Left renal pelvis (tissue), 4 donors: ENCODE results near the gene LCNL1. TPM values are rescaled to one million over a fixed set of nuclear protein-coding genes. Genes with fewer than 3 reads are reported as not detected.

Source experiments
- DNase-seq, 4 donors: peaks; one replicate each; pipeline ENCODE4 v3.0.0-alpha.2; 2013; ENCODE audit warnings: low read depth in 4 of 4, low spot score in 3 of 4
- polyA plus RNA-seq, 4 donors: library from polyadenylated mRNA; unstranded; fragments of 120-200 nt; gene quantifications; one replicate each; pipeline ENCODE4 v1.2.1, GENCODE V29; 2013; ENCODE audit not compliant: insufficient read length in 4 of 4

Gene LCNL1
- polyA plus RNA-seq, 4 donors: 0.11 to 0.45 (median 0.13) TPM; not detected in 1

DNA sequence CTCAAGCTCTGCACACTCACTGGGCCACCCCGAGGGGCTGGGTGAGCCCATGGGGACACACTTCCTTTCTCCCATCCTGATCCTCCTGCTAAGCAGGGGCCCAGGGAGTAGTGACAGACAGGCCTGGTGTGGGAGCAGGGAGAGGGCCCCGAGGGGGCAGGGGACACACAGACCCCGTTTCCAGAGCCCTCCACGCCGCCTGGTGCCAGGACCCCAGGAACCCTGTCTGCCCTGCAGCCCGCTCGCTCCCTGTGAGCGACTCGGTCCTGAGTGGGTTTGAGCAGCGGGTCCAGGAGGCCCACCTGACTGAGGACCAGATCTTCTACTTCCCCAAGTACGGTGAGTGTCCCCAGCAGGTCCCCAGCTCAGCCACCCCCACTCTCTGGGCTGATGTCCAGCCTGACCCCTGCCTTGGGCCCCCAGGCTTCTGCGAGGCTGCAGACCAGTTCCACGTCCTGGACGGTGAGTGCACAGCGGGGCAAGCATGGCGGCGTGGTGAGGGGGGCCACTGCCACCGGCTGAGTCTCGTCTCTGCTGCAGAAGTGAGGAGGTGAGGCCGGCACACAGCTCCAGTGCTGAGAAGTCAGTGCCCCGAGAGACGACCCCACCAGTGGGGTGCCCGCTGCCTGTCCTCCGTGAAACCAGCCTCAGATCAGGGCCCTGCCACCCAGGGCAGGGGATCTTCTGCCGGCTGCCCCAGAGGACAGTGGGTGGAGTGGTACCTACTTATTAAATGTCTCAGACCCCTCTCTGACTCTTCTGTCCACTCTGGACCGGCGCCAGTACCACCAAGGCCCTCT, 36.4 kb upstream of the LCNL1 start:
- no peak for DNase-seq

DNA sequence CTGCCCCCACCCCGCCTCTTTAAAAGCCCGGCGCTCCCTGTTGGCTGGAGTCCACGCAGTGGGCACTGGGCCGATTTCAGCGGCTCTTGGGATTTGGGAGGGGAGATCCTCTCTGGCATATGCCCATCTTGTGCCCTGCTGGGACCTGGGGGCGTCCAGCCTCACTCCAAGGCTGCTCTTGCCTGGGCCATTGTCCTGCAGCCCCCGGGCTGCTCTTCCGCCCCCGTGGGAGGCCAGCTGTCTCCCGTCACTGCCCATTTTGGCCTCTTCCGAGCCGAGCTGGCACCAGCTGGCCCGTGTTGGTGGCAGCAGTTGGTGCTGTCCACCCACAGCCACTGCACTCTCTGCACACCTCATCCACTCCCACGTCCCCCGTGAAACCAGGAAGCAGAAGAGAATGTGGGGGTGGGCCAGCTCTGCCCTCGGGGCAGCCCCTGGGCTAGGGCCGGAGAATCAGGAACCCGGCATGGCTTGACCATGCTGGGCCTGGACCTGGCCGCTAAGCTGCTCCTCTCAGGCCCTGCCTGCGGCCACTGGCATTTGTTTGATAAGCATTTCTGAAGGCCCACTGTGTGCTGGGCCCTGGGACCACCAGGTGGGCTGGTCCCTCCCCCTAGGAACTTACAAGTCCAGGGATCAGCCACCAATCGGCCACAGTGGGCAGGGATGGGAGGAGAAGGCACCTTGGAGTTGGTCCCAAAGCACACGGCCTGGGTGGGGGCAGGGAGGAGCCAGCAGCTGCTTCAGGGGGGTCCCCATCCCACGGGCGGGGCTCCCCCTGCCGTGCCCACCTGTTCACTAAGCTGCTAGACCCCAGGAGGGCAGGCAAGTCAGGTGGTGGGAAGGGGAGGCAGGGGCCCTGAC, 35.5 kb upstream of the LCNL1 start:
- DNase-seq: no peak

DNA sequence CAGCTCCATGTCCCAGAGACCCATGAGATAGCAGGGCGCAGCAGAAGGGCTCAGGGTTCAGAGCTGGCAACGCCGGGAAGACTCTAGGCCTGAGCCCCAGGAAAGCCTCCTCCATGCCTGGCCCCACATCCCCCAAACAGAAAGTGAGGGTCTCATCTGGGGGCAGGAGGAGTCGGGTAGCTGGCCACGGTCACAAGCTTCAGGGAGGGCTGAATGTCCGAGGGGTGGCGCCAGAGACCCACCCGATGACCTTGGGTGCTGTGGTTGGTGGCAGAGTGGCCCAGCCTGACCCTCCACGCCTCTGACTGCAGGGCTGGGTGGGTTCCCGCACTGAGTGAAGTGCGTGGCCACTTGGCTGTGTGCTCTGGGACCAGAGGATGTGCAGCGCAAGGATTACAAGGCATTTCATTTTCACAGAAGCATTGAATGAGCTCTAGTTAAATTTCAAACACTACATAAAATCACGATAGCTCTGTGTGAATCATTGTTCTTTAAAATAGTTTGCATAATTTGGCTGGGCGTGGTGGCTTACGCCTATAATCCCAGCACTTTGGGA, 34.8 kb upstream of the LCNL1 start:
- DNase-seq: no peak

DNA sequence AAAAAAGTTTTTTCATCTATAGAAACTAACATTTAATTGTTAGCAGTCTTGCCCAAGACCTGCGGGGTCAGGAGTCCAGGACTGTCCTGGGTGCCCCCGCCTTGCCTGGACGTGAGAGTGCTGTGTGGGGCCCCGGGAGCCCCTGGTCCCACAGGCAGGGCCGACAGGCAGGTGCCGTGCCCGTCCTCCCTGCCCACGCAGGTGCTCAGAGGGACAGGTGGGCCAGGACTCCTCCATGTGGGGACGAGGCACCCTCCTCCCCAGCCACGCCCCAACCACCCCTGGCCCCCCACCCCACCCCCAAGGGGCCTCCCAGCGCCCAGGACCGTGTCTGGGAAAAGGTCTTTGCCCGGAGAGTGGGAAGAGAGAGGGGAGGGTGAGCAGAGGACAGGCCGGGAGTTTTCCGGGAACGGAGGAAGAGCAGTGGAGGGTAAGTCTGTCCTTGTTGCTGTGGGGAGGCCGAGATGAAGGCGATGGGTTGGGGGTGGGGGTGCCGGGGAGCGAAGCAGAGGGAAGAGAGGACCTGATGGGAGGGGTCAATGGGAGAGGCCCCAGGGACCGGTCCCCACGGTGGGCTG, 33.5 kb upstream of the LCNL1 start:
- no peak for DNase-seq

DNA sequence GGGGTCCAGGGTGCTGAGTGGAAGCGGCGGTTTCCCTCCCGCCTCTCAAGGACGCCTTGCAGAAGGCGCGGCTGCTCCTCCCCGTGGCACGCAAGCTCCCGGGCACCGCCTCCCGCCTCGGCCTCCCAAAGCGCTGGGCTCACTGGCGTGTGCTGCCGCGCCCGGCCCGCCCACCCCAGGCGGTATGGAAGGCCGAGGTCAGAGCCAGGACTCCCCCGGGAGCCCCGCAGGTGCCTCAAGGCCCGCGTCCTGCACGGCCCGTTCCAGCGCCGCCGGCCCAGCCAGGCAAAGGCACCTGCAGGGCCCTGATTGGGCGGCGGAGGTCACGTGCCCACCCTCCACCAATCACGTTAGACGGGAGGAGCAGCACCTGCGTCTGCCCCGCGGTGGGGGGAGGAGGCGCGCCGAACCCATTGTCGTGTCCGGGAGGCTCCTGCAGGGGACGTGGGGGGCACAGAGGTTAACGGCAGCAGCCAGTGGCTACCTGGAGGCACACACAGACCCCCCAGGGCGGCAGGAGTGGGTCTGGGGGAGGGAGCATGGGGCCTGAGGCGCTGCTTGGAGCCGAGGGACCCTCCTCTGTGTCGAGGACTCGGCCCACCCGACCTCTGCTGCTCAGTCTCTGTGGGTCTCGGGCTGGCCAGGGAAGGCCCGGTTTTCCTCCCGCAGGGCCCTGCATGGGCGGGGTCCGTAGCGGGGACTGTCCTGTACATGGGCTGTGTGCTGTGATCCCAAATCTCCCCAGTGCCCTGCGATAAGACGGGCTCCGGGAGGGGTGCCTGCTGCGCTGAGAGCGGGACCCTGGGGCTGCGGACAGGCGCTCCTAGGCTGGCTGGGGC, 32.8 kb upstream of the LCNL1 start:
- peak; percentile 75 to 90 (median 83) for DNase-seq

DNA sequence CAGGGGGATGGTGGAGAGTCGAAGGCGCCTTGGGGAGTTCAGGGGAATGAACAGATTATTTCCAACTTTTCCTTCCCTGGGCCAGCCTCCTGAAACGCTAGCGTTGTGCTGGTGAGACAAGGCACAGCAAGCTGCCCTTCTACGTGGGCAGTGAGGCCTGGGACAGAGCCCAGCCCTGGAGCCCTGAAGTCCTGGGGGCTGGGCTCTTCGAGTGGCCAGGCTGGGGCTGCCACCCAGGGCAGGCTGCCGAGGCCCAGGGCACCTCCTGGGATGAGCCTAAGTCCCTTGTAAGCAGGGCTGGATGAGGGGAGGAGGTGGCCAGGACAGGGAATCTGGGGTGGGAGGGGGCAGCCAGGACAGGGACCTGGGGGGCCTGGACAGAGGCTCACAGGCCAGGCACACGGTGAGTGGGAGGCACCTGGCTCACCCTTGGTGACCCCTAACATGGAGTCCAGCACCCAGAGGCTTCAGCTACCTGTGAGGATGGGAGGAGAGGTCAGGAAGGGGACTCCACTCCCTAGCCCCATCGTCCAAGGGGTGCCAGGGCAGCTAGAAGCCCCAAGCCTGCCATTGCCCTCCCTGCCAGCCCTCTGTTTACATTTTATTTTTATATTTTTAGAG, 32.0 kb upstream of the LCNL1 start:
- DNase-seq: no peak

DNA sequence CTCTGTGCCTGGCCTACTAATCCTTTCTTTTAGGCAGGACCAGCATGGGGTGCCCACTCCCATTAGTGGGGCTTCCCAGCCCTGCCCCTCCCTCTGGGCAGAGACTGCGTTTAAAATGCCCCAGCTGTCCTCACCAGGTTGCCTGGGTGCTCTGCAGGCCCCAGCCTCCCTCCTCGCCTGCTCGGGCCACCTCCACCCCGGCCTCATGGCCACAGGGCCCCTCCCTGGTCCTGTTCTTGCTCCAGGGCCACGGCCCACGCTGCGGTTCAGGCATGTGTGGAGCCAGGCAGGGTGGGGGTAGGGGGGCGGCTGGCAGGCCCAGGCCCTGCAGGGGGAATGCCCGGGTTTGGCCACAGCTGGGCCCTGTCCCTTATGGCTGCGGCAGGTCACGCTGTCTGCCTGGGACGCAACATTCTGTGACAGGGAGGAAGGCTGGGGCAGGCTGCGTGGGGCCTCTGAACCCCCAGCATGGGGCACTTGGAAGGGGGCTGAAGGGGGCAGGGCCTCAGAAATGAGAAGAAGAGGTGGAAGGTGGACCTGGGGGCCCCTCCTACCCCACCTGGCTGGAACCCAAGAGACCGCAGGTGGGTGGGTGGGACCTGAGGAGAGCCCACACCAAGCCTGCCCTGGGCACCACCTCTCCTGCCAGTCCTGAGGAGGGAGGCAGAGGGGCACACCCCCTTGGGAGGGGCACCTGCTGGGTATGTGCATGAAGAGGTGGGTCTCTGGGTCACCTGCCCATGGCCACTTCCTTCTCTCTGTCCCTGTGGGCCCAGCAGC, 31.1 kb upstream of the LCNL1 start, which contains the start of gene LCN12:
TSS of gene LCN12 (plus strand) at position 733 of the 780 bp plus-strand sequence. CDS start 55 bp downstream, outside the sequence.
- no peak for DNase-seq

DNA sequence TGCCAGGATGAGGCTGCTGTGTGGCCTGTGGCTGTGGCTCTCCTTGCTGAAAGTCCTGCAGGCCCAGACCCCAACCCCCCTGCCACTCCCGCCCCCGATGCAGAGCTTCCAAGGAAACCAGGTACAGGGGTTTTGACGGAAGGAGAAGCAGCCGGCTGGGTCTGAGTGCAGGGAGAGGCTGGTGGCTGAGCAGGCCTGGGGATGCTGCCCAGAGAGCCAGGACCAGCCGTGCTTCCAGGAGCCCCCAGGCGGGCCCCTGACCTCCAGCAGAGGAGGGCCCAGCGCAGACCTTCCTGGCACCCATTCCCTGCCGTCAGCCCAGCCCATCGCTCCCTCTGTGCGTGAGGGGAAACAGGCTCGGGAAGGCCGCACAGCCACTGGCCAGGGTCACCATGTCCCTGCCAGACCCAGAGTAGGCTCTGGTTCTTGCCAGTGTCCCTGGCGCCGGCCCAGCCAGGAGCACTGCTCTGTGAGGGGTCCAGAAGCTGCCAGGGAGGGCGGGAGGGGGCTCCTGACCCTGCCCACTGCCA, 30.4 kb upstream of the LCNL1 start:
- no peak for DNase-seq

DNA sequence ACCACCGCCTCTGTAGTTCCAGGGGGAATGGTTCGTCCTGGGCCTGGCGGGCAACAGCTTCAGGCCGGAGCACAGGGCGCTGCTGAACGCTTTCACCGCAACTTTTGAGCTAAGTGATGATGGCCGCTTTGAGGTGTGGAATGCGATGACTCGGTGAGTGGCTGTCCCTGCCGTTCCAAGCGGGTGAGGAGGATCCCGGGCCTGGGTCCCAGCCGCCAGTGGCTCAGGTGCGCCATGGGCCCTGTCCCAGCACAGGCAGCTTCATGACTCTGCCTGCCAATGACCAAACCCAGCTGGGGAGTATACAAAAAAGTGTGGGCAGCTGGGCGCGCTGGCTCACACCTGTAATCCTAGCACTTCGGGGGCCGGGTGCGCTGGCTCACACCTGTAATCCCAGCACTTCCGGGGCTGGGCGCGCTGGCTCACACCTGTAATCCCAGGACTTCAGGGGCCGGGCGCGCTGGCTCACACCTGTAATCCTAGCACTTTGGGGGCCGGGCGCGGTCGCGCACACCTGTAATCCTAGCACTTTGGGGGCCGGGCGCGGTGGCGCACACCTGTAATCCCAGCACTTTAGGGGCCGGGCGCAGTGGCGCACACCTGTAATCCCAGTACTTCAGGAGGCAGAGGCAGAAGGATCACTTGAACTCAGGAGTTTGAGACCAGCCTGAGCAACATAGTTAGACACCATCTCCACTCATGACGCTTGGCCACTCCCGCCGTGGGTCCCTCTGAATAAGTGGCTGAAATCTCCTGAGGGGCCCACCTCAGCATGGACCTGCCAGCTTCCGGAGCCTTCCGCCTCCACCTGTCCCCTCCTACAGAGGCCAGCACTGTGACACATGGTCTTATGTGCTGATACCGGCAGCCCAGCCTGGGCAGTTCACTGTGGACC, 29.7 kb upstream of the LCNL1 start:
- DNase-seq: no peak

DNA sequence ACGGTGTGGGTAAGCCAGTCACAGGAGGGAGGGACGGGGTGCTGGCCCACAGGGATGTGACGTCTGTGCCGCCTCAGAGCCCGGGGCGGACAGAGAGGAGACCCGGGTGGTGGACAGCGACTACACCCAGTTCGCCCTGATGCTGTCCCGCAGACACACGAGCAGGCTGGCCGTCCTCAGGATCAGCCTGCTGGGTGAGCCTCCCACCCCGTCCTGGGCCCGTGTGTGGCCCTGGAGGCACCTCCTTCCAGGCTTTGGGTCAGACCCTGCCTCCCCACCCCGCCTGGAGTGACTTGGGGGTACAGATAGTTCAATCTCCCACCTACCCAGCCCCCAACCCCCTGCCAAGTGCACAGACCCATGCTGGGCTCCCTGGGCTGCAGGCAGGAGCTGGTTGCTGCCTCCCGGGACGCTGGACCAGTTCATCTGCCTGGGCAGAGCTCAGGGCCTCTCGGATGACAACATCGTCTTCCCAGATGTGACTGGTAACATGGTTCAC, 29.0 kb upstream of the LCNL1 start:
- no peak for DNase-seq

DNA sequence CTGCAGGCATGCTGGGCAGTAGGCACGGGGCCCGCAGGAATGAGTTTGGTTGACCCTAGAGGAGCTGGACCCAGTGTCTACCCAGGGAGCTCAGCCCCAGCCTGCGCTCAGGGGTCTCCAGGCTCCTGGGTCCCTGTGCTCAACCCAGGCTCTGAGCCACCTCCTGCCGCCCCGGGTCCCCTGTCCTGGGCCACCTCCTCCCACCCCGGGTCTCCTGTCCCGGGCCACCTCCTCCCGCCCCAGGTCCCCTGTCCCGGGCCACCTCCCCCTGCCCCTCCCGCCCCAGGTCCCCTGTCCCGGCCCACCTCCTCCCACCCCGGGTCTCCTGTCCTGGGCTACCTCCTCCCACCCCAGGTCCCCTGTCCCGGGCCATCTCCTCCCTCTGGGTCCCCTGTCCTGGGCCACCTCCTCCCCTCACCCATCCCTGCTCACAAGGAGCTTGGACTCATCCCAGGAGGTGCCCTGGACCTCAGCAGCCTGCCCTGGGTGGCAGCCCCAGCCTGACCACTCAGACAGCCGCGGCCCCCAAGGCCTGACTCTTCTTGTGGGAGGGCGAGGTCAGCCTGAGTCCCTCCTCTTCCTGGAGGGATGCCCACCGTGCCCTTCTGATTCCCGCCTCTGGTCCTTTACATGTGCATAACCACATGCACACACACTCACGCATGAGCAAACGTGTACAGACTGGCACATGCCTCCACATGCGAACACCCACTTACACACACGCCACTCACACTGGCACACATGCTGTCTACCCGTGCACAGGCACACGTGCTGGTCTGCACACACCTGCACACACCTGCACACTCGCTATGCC, 28.3 kb upstream of the LCNL1 start:
- no peak for DNase-seq

DNA sequence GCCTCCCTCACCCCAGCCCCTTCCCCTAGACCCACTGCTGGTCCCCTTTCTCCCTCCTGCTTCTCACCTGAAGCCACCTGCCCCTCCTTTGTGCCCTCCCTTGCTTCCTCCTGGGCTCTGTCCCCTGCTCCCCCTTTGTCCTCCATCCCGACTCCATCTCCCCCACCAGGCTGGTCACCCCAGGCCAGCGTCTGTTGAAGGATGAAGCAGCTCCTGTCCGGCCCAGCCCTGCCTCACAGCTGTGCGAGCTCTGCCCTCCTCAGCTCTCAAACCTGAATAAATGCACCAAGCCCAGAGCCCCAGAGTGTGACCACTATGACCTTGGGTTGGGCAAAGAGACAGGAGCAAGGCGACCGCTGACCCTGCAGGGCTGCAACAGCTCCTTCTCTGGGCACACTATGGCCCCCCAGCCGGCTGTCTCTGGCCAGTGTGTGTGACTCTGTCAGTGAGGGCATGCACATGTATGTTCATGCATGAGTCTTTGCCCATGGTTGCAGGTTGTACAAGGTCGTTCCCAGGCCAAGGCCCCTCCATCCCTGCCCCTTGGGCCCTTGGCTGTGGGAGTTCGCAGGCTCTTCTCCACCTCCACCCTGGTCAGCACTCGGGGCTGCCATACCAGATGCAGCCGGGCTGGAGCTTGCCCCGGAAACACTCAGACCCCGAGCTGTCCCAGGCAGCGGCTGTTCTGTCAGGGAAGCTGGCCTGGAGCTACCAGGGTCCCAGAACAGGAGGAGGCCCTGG, 27.4 kb upstream of the LCNL1 start:
- no peak for DNase-seq

DNA sequence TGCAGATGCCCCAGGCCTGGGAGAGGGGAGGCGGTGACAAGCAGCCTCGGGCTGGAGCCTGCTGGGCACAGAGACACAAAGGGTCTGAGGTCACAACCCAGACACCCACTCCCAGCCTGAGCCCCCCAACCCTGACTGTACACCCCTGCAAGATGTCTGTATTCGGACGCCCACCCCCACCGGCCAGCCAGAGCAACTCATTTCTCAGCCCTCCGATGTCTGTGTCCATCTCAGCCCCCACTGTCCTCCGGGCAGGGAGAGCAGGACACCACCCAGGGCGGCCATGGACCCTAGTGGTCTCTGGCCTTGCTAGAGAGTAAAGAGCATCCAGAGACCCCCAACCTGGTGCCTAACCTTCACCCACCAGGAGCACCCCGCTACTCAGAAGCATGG, 26.9 kb upstream of the LCNL1 start:
- DNase-seq: no peak

DNA sequence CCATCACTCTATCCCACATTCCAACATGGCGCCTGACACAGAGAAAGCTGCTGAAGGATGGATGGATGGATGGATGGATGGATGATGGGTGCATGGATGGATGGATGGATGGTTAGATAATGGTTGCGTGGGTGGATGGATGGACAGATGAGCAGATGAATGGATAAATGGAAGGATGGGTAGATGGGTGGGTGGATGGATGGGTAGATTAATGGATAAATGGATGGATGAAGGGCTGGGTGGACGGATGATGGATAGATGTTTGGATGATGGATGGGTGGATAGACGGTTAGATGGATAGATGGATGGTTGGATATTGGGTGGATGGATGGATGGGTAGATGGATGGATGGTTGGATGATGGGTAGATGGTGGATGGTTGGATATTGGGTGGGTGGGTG, 26.2 kb upstream of the LCNL1 start:
- no peak for DNase-seq

DNA sequence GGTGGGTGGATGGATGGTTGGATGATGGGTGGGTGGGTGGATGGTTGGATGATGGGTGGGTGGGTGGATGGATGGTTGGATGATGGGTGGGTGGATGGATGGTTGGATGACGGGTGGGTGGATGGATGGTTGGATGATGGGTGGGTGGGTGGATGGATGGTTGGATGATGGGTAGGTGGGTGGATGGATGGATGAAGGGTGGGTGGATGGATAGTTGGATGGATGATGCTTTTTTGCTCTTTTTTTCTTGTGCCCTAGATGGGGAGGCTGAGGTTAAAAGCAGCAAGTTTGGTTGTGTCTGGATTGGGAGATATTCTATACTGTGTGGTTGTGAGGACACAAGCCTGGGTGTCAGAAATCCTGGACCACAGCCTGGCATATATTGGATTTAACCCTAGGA, 25.3 kb upstream of the LCNL1 start:
- DNase-seq: no peak

DNA sequence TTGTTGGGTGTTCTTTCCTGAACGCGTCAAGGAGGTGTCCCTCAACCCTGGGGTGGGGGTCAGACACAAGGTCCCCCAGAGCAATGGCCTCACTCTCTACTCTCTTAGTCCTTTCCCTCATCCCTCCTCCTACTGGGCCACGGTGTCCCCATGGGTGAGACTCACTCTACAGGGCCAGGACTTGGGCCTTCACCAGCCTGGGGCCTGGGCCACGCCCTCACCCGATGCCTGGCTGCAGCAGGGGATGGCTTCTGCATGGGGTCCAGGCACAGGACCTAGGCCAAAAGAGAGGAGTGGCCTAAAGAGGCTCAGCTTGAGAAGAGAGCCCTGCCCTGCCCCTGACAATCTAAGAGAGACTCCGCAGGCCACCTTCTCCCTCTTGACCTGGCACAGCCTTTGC, 24.9 kb upstream of the LCNL1 start:
- no peak for DNase-seq
